Stimulated activated CD8-positive, alpha-beta memory T cell treated with anti-CD3 and anti-CD28 coated beads, Interleukin-2, amount 100 ng/mL, for 48 hours (primary cell): ENCODE measurements around the gene ICAM4.
A peak's percentile ranks its signal among the peaks of the same experiment; 100 is the strongest.
"Not testable (repeated sequence)": the region's sequence is repeated elsewhere in the genome, so short reads cannot be mapped to it uniquely, and the experiment has no call there.

Experiments used
- DNase-seq, 2 donors: peaks; one replicate each; pipeline ENCODE4 v3.0.0-alpha.2; 2020; ENCODE audit warnings: low read depth in 2 of 2

Gene ICAM4

GRCh38 chr19:10318807-10319682 lies 32.3 kb downstream of the ICAM4 start:
- DNase-seq = no peak

GRCh38 chr19:10320602-10321416 lies 34.1 kb downstream of the ICAM4 start:
- DNase-seq = no peak

GRCh38 chr19:10321417-10321797 lies 34.7 kb downstream of the ICAM4 start:
- no peak for DNase-seq

- no peak for DNase-seq
Measured at GRCh38 chr19:10321874-10322835, 35.4 kb downstream of the ICAM4 start.

DNA sequence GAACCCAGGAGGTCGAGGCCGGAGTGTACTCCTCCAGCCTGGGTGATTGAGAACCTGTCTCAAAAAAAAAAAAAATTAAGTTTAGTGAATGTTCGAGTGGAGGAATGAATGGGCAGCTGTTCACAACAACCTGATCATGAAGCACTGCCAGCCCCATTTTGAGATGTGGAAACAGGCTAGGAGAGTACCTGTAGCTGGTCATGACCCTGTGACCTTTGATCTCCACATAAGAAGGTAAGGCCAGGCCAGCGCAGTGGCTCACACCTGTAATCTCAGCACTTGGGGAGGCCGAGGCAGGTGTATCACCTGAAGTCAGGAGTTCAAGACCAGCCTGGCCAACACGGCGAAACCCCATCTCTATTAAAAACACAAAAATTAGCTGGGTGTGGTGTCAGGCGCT lies 39.0 kb downstream of the ICAM4 start:
- DNase-seq = no peak

- DNase-seq = no peak
Measured at GRCh38 chr19:10327793-10328192, 41.0 kb downstream of the ICAM4 start.

GRCh38 chr19:10328558-10329429 lies 42.0 kb downstream of the ICAM4 start:
- DNase-seq = no peak

- DNase-seq = no peak
Measured at GRCh38 chr19:10329555-10329954, 42.8 kb downstream of the ICAM4 start.

GRCh38 chr19:10332158-10332964 lies 45.6 kb downstream of the ICAM4 start:
- DNase-seq = no peak

- DNase-seq = peak; percentile 98
Measured at GRCh38 chr19:10332965-10333757, 46.4 kb downstream of the ICAM4 start, which contains the start of gene RAVER1. RAVER1 (minus strand) TSS chr19:10333529; CDS start chr19:10333507, 22 bp downstream.

DNA sequence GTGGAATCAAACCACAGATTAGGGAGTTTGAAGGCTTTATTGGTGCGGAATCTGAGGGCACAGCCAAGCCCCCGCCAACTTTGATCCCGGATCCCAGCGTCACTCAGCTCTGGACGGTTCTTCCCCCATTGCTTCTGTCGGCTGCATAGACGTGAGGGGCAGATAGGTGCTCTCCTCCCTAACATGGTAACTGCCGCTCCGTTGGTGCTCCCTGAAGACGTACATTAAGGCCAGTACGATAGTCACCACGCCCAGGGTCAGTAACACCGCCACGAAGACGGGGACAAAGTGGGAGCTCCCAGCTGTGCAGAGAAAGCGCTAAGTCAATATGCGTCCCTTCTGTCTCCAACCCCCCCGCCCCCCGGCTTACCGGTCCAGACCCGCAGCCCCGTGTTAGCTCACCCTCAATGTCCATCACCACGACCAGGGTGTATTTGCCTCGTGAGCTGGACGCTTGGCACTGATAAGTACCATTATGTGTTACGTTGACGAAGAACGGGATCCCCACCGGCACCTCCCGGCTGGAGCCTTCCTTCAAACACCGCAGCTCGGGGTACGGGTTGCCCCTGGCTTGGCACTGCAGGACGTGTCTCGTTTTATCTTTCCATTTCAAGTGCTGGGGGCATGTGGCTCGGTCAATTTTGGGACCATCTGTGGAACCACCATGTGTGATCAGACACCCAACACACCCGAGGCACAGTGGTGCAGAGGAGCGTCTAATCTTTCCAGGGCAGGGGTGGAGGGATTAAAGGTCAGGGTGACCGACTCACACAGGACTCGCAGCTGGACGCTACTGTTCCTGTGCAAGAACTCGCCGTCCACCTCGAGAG lies 47.2 kb downstream of the ICAM4 start:
- DNase-seq = no peak

DNA sequence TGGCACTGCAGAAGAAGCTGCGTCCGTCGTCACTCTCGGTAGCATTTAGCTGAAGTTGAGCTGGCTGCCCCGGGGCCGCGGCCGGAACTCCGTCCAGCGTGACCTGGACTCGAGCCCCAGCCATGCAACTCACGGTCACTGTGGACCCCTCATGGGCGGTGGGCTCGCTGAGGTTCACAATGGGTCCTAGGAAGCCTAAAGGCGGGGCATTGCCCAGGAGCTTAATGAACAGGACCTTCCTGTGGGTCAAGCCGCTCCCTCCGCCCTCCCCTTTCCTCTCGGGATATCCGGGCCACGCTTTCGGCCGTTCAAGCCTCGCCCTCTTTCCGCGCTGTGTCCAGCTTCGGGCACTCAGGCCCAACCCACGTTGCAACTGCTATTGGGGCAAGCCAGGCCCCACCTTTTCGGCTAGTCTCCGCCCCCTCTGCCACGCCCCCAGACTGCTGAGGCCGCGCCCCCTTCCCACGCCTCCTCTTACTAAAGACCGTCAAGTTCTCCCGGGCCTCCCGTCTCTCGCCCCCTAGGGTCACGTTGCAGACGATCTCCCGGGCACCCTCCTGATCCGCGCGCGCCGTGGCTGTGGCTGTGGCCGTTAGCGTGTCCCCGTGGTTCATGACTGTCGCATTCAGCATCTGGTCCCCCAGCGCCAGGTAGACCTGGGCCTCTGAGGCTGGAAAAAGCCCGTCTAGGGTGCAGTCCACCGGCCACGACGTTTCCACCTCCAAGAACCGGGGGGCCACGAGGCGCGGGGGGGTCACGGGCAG lies 48.0 kb downstream of the ICAM4 start:
- peak; percentile 52 to 64 for DNase-seq

DNA sequence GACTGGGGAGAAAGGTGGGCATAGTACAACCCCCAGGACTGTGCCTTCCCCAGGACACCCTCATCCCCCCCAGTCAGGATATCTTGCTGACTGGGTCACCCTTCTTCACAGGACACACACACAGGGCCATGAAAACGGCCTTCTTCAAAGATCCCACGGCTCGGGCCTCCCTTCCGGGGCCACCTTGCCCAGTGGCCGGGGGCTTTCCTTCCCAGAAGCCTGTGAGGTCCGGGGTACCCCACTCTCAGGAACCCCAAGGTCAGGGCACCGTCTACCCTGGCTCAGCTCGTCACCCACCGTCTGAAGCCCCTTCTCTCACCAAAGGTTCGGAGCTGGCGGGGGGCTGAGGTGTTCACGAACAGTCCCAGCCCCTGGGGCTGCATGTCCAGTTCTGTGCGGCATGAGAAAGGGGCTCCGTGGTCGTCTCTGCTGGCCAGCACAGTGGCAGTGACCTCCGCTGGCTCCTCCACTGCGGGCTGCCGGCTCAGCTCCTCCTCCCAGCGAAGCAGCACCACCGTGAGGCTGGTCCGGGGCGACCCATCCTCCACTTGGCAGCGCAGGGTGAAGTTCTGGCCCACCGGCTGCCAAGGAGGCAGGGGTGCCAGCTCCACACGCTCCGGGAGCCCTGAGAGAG lies 48.7 kb downstream of the ICAM4 start:
- no peak for DNase-seq

- not testable (repeated sequence) for DNase-seq
Measured at GRCh38 chr19:10336725-10337124, 50.0 kb downstream of the ICAM4 start.
